ENCODE measurements around the gene CCDC47. TPM values are rescaled to one million over a fixed set of nuclear protein-coding genes. Genes with fewer than 3 reads are reported as not detected.

The CCDC47 gene
- total and polyA plus RNA-seq, 2 of the 4 experiments (the other 2 are of a cell fraction), result 45.7 to 62.0 TPM

- no peak overlapping the region for H2BK120ac ChIP-seq (ENCODE audit: low read depth, low read length)
- no peaks in the 10 kb centered on the region for H3K27me3 ChIP-seq (ENCODE audit: control insufficient read depth, insufficient read depth, low read length)
- no CpG with 5 or more reads among the region's 19 CpGs for WGBS, 2 experiments (ENCODE audit: extremely low coverage in 2 of 2, insufficient read length in 1 of 2)
- intact Hi-C loops (cut with micrococcal nuclease) (no loop called here), in situ Hi-C loops (cut with MboI; ENCODE audit: low sequenced_read_pairs) (no loop called here), dilution Hi-C loops (cut with HindIII; ENCODE audit: low sequenced_read_pairs, unreplicated experiment) (no loop called here)
- H3K36me3 ChIP-seq (ENCODE audit: control insufficient read depth, insufficient read depth, low read length), result peaks cover 31% of the 10 kb centered on the region
- no peaks in the 10 kb centered on the region for H3K9me1 ChIP-seq (ENCODE audit: insufficient read depth, low read length)
- ATAC-seq (ENCODE audit: low read depth), result no peak
- no peak overlapping the region for H3K18ac ChIP-seq (ENCODE audit: low read depth, low read length)
- H4K20me1 ChIP-seq (ENCODE audit: insufficient read depth, low read length), result peaks cover under 1% of the 10 kb centered on the region; the same call in 1 of the 2 replicates
- H4K91ac ChIP-seq (ENCODE audit: insufficient read depth, low read depth, low read length), result no peak overlapping the region
- no peak overlapping the region for H4K5ac ChIP-seq (ENCODE audit: low read depth, low read length)
- H3K4me3 ChIP-seq (ENCODE audit: insufficient read depth, low read depth, low read length), result no peak overlapping the region
- H3K9ac ChIP-seq (ENCODE audit: low read depth, low read length), result no peak overlapping the region
- POLR2A ChIA-PET (ENCODE audit: unreplicated experiment), result interaction anchor here (0.6 kb wide), 1 partner anchor 204 kb away, joined by 3 read pairs; no protein-coding TSS in a partner anchor
- H2BK15ac ChIP-seq (ENCODE audit: low read depth, low read length), result no peak overlapping the region
- H2BK20ac ChIP-seq (ENCODE audit: low read depth, low read length), result no peak overlapping the region
- no peak overlapping the region for H3K56ac ChIP-seq (ENCODE audit: extremely low read depth, insufficient read depth, low read length)
- BruUV-seq (replicated peaks), result no TSS peak
- H2BK5ac ChIP-seq (ENCODE audit: low read depth, low read length, poor library complexity, severe bottlenecking), result no peak overlapping the region
- no peaks in the 10 kb centered on the region for H3K4me1 ChIP-seq (ENCODE audit: control insufficient read depth, insufficient read depth, low read length)
- peaks cover 0 to 33% of the 10 kb centered on the region in 2 experiments; a peak in 2 of 4 replicates for H3K79me1 ChIP-seq (ENCODE audit: low read depth in 1 of 2, low read length in 2 of 2)
- no peak overlapping the region for H3K27ac ChIP-seq (ENCODE audit: insufficient read depth, low read length)
- no peak overlapping the region for H3K14ac ChIP-seq (replicated peaks; ENCODE audit: low read depth, low read length)
- H2AK9ac ChIP-seq (replicated peaks; ENCODE audit: low read depth, low read length, poor library complexity), result no peak overlapping the region
- no peak overlapping the region for H3K4ac ChIP-seq (ENCODE audit: low read depth, low read length)
- H3K4me2 ChIP-seq (ENCODE audit: low read depth, low read length), result no peak overlapping the region
- H3K23ac ChIP-seq (ENCODE audit: low read depth, low read length), result no peak overlapping the region
- no peak overlapping the region for H2AK5ac ChIP-seq (ENCODE audit: low read depth, low read length)
- CTCF ChIA-PET, result no interaction called here
- no peaks in the 10 kb centered on the region for H3K9me3 ChIP-seq (ENCODE audit: control insufficient read depth, insufficient read depth, low read length)
- no peak for DNase-seq
- H2AFZ ChIP-seq (replicated peaks; ENCODE audit: low read length, poor library complexity), result no peak overlapping the region
- H4K8ac ChIP-seq (ENCODE audit: low read depth in 2 of 2, low read length in 2 of 2), result no peak overlapping the region
- TF ChIP-seq RAD21 (IDR thresholded peaks at IDR 0.05; ENCODE audit: low read length) (no peak), MAZ (IDR thresholded peaks at IDR 0.05; ENCODE audit: borderline replicate concordance, low read depth, low read length) (no peak), CTCF (conservative IDR thresholded peaks at IDR 0.05; ENCODE audit: low read depth, low read length) (no peak), RFX5 (IDR thresholded peaks at IDR 0.05; ENCODE audit: low read depth, low read length) (no peak), BHLHE40 (IDR thresholded peaks at IDR 0.05; ENCODE audit: low read depth, low read length) (no peak), RCOR1 (IDR thresholded peaks at IDR 0.05; ENCODE audit: insufficient replicate concordance, low read length) (no peak), NFE2L2 (IDR thresholded peaks at IDR 0.05; ENCODE audit: low read depth, low read length) (no peak), MXI1 (IDR thresholded peaks at IDR 0.05; ENCODE audit: borderline replicate concordance, low read depth, low read length) (no peak), CEBPB (IDR thresholded peaks at IDR 0.05; ENCODE audit: low read depth, low read length) (no peak), MAFK (IDR thresholded peaks at IDR 0.05; ENCODE audit: low read depth, low read length) (no peak), POLR2A (IDR thresholded peaks at IDR 0.05; ENCODE audit: low read depth, low read length) (no peak), FOS (IDR thresholded peaks at IDR 0.05; ENCODE audit: low read depth, low read length) (no peak), ELK1 (IDR thresholded peaks at IDR 0.05; ENCODE audit: borderline replicate concordance, low read depth, low read length) (no peak), USF2 (IDR thresholded peaks at IDR 0.05; ENCODE audit: low read depth, low read length) (no peak), CHD1 (IDR thresholded peaks at IDR 0.05; ENCODE audit: low read depth, low read length) (no peak)
Measured at GRCh38 chr17:63701868-63702720, 71.3 kb downstream of the CCDC47 start.
